K562 (cell line): ENCODE measurements around the gene KHNYN. TPM values are rescaled to one million over a fixed set of nuclear protein-coding genes. Genes with fewer than 3 reads are reported as not detected.

Experiments
- ATAC-seq: fragments of 200-7000 bp; cut with Tn5 transposase; 3 replicates; pipeline ENCODE4 v1.9.1; 2020; ENCODE audit warnings: moderate library complexity
- BruUV-seq: library from RNA; stranded (reverse); fragments of 400-500 nt; replicated peaks from 2 replicates; lab custom pipeline; 2021; lab: Mats Ljungman, UMichigan
- CTCF ChIA-PET: fragments of 300-600 bp; formaldehyde crosslinking; extraction: SDS; loops from one replicate; lab custom pipeline; 2021; ENCODE audit warnings: low intra/inter-chr PET ratio; lab: Yijun Ruan, JAX
- POLR2A ChIA-PET: fragments of 300-600, 350-650 bp; sonication (Branson Sonifier 250); formaldehyde crosslinking; extraction: SDS; loops from one replicate; lab custom pipeline; 2021; ENCODE audit warnings: antibody characterized with exemption, inconsistent platforms; lab: Yijun Ruan, JAX
- DNase-seq, 4 experiments: peaks; one replicate each; pipeline versions ENCODE4 v3.0.0 to v3.0.0-alpha.2; 2011 to 2018; ENCODE audit warnings: low spot score in 3 of 4, mixed read lengths in 3 of 4; ENCODE audit errors: extremely low read depth in 1 of 4
- FAIRE-seq: peaks from 2 replicates; lab custom pipeline; 2011; peaks lifted over from hg19 to GRCh38; lab: Jason Lieb, UNC
- H2AFZ ChIP-seq: 2 replicates; pipeline ENCODE4 v1.6.0; 2011; ENCODE audit warnings: low read depth, low read length, control low read depth, inconsistent platforms
- H3K27ac ChIP-seq: fragments of 200-600 bp; 3 replicates; pipeline ENCODE4 v1.8.0; 2011; ENCODE audit warnings: low read depth, mild to moderate bottlenecking, control low read depth, inconsistent platforms, low read length, moderate library complexity, mixed read lengths; ENCODE audit errors: extremely low read depth
- H3K27me3 ChIP-seq, 2 experiments: fragments of 300-600 bp in 1 of 2; 2 replicates in 1 of 2; 3 replicates in 1 of 2; pipeline versions ENCODE4 v1.6.0 to v1.8.0; 2011; ENCODE audit warnings: inconsistent platforms in 2 of 2, low read length in 2 of 2, mild to moderate bottlenecking in 1 of 2, mixed read lengths in 1 of 2, moderate library complexity in 1 of 2; ENCODE audit not compliant: control insufficient read depth in 2 of 2, insufficient read depth in 2 of 2
- H3K36me3 ChIP-seq: fragments of 300-600 bp; 3 replicates; pipeline ENCODE4 v1.8.0; 2011; ENCODE audit warnings: mild to moderate bottlenecking, low read length, inconsistent platforms; ENCODE audit not compliant: control insufficient read depth, insufficient read depth
- H3K4me1 ChIP-seq, 2 experiments: fragments of 200-600 bp in 1 of 2; replicated peaks in 1 of 2; 2 replicates in 1 of 2; 3 replicates in 1 of 2; pipeline versions ENCODE4 v1.5.1 to v1.8.0; 2011; ENCODE audit warnings: inconsistent platforms in 2 of 2, low read length in 2 of 2, mild to moderate bottlenecking in 1 of 2, mixed read lengths in 1 of 2, moderate library complexity in 1 of 2; ENCODE audit not compliant: control insufficient read depth in 2 of 2, insufficient read depth in 2 of 2
- H3K4me2 ChIP-seq: 2 replicates; pipeline ENCODE4 v1.6.1; 2011; ENCODE audit warnings: low read length, control low read depth, inconsistent platforms, mixed read lengths; ENCODE audit not compliant: insufficient read depth
- H3K4me3 ChIP-seq: fragments of 200-600 bp; sonication (generic), shearing (Covaris generic); 2 replicates; pipeline ENCODE4 v1.5.1; 2016; ENCODE audit warnings: control low read depth, inconsistent platforms
- H3K79me2 ChIP-seq: fragments of 200-600 bp; 3 replicates; pipeline ENCODE4 v1.8.0; 2011; ENCODE audit warnings: low read length, inconsistent platforms; ENCODE audit not compliant: control insufficient read depth, insufficient read depth
- H3K9ac ChIP-seq, 2 experiments: 2 replicates each; pipeline versions ENCODE4 v1.6.0 to v1.6.1; 2011; ENCODE audit warnings: low read depth in 2 of 2, low read length in 2 of 2, control low read depth in 1 of 2, inconsistent platforms in 1 of 2, mild to moderate bottlenecking in 1 of 2, mixed read lengths in 1 of 2; ENCODE audit not compliant: insufficient read depth in 1 of 2
- H3K9me1 ChIP-seq: one replicate; pipeline ENCODE4 v1.6.0; 2011; ENCODE audit warnings: inconsistent platforms, mild to moderate bottlenecking, low read length, moderate library complexity; ENCODE audit not compliant: control insufficient read depth, insufficient read depth
- H3K9me3 ChIP-seq: replicated peaks from 2 replicates; pipeline ENCODE4 v1.5.1; 2011; ENCODE audit warnings: low read depth, low read length, inconsistent platforms; ENCODE audit not compliant: control insufficient read depth, insufficient read depth
- H4K20me1 ChIP-seq: replicated peaks from 2 replicates; pipeline ENCODE4 v1.6.1; 2011; ENCODE audit warnings: low read length, inconsistent platforms, mixed read lengths; ENCODE audit not compliant: control insufficient read depth, insufficient read depth
- C11orf30 ChIP-seq: fragments of 450-650 bp; IDR thresholded peaks from 2 replicates; pipeline ENCODE4 v1.6.1; 2016; ENCODE audit warnings: low read depth, mild to moderate bottlenecking
- CAMTA2 ChIP-seq: fragments of 250-450 bp; sonication (Bioruptor Pico); conservative IDR thresholded peaks from 2 replicates; pipeline ENCODE4 v1.5.1; 2022
- FOXA1 ChIP-seq: fragments of 450-650 bp; IDR thresholded peaks from 2 replicates; pipeline ENCODE4 v1.6.1; 2016; ENCODE audit warnings: mild to moderate bottlenecking, borderline replicate concordance
- HEY1 ChIP-seq: fragments of 250-450 bp; sonication (Bioruptor Pico); IDR thresholded peaks from 2 replicates; pipeline ENCODE4 v1.5.0; 2020; ENCODE audit warnings: mild to moderate bottlenecking, moderate library complexity, borderline replicate concordance
- MAFK ChIP-seq: IDR thresholded peaks from 2 replicates; pipeline ENCODE4 v1.6.1; 2011; ENCODE audit warnings: low read length, improper control_type of control experiment
- PCBP2 ChIP-seq: fragments of 200-400 bp; formaldehyde crosslinking; IDR thresholded peaks from 2 replicates; pipeline ENCODE4 v1.6.1; 2018; ENCODE audit warnings: low read length, low read depth, mild to moderate bottlenecking, moderate library complexity; ENCODE audit not compliant: poor library complexity, severe bottlenecking
- SPI1 ChIP-seq: IDR thresholded peaks from 2 replicates; pipeline ENCODE4 v1.6.1; 2011; ENCODE audit warnings: low read depth, low read length, control low read depth, borderline replicate concordance
- WHSC1 ChIP-seq: IDR thresholded peaks from one replicate; pipeline ENCODE4 v1.6.1; 2012; ENCODE audit warnings: low read length, control low read depth, inconsistent platforms
- ZNF263 ChIP-seq: sonication (generic); formaldehyde crosslinking; IDR thresholded peaks from 2 replicates; pipeline ENCODE4 v1.8.0; 2022; ENCODE audit warnings: mild to moderate bottlenecking, missing genetic modification reagents, borderline replicate concordance
- ZNF316 ChIP-seq: fragments of 450-650 bp; IDR thresholded peaks from 2 replicates; pipeline ENCODE4 v1.6.1; 2016
- ZNF766 ChIP-seq: fragments of 200-800 bp; sonication (Bioruptor generic); conservative IDR thresholded peaks from 2 replicates; pipeline ENCODE4 v1.6.1; 2016; ENCODE audit warnings: missing genetic modification characterization, missing compliant biosample characterization
- ZNF830 ChIP-seq: fragments of 250-450 bp; sonication (Bioruptor Pico); IDR thresholded peaks from 2 replicates; pipeline ENCODE4 v1.5.0; 2021; ENCODE audit warnings: mild to moderate bottlenecking
- WGBS: fragments of 100-300 bp; shearing (Covaris generic); methylation state at CpG from one replicate; pipeline ENCODE4 v1.1.6; 2016; ENCODE audit warnings: low coverage, mixed read lengths; ENCODE audit not compliant: insufficient coverage; ENCODE audit errors: missing lambda C conversion rate; 5-methylcytosine and 5-hydroxymethylcytosine counted together
- in situ Hi-C: fragments of 300-500 bp; cut with MboI; formaldehyde crosslinking; loops from 4 replicates; pipeline ENCODE4 v1.15.0; 2018; ENCODE audit warnings: inconsistent platforms, mixed read lengths
- intact Hi-C: fragments of 100-400 bp; cut with micrococcal nuclease; formaldehyde crosslinking; loops from 2 replicates; pipeline ENCODE4 v1.14.2; 2022
- polyA plus RNA-seq, 8 experiments: library from polyadenylated mRNA; depleted of rRNA in 4 of 8; stranded (reverse) in 5 of 8; unstranded in 3 of 8; fragments of >200 nt; fragmentation: Nextera tagmentation in 2 of 8; fragmentation: Illumina TruSeq in 1 of 8; extraction: Ambion mirVana in 2 of 8; extraction: Trizol in 1 of 8; gene quantifications; 2 replicates each; pipeline versions ENCODE4 v1.2.1 to v1.2.3, GENCODE V29; 2011 to 2014; ENCODE audit warnings: inconsistent platforms in 1 of 8, missing spikeins in 1 of 8
- total RNA-seq, 7 experiments: library from RNA; depleted of rRNA in 6 of 7; stranded (reverse); fragments of >200 nt in 6 of 7; fragmentation: Illumina TruSeq in 2 of 7; extraction: Trizol in 2 of 7; gene quantifications; 2 replicates each; pipeline versions ENCODE4 v1.2.1 to v1.2.3, GENCODE V29; 2011 to 2021; ENCODE audit warnings: low replicate concordance in 1 of 7

Gene KHNYN
- total and polyA plus RNA-seq, 9 of the 15 experiments (the other 6 are each of a cell fraction or from before 2014, with no cell fraction given) = 0.76 to 26.0 (median 14.1) TPM

- FAIRE-seq (no peak), DNase-seq (no peak)
- no peaks in the 10 kb centered on the region for H3K9me3 ChIP-seq
- H3K4me3 ChIP-seq = no peak overlapping the region
- H3K9me1 ChIP-seq = no peaks in the 10 kb centered on the region
- POLR2A ChIA-PET = no interaction called here
- intact Hi-C loops = no loop called here
- BruUV-seq = no TSS peak
- H3K36me3 ChIP-seq = no peaks in the 10 kb centered on the region; the same call in 2 of the 3 replicates
- H3K4me1 ChIP-seq = peaks cover 3 to 12% of the 10 kb centered on the region in 2 experiments; a peak in 4 of 5 replicates
- TF ChIP-seq ZNF263 = no peak
- TF ChIP-seq, all 486 proteins: peak for 0
- Histone ChIP-seq H3K79me2 (no peaks in the 10 kb centered on the region), H3K9ac (no peak overlapping the region), H4K20me1 (no peaks in the 10 kb centered on the region), H3K27ac (no peak overlapping the region), H2AFZ (no peak overlapping the region), H3K4me2 (no peak overlapping the region), H3K27me3 (no peaks in the 10 kb centered on the region)
- in situ Hi-C loops = no loop called here
- CTCF ChIA-PET = no interaction called here
- no peak for ATAC-seq
- 16% methylated on average over 3 of the region's 3 CpGs for WGBS
Measured at GRCh38 chr14:24394275-24394674, 35.5 kb upstream of the KHNYN start.

DNA sequence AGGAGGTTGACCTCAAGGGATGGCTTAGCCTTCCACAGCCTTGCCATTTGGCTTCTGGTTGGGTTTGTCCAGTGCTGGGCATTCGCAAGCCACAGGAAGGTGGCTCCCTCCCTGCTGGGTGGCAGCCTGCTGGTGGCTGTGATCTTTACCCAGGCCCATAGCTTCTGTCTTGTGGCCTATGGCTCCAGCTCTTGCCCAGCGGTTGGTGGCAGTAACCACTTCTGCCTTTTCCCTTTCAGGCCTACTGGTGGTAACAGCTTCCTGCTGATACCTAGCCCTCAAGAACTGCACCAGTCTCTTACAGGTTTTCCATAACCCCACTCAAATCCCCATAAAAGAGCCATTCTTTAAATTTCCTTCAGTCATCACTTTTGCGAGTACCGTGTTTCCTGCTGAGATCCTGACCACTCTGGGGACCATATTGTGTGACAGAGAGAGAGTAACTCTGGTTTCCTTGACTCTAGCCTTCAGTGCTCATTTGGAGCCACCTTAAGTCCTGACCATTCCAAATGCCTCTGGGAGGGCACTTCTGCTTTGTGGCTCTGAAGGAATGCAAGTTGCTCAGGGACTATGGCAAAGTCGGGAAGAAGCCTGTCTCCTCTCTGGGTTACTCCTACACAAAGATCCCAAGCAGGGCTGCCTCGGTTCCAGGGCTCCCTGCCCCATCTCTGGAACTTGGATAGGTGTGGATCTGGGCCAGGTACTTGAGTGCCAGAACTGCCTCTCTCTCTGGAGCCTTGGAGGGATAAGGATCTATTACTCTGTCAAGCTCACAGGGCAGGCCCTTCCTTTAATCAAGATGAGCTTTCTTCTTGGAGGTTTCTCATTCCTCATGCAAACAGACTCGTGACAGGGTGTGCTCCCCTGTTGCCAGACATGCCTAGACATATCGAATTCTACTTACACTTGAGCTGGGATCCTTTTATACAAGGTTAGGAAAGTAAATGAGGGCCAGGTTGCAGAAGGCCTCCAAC is 33.9 kb upstream of the KHNYN start:
- Histone ChIP-seq H3K79me2 (no peaks in the 10 kb centered on the region), H3K27me3 (no peaks in the 10 kb centered on the region), H3K36me3 (no peaks in the 10 kb centered on the region; the same call in 2 of the 3 replicates), H3K4me3 (no peak overlapping the region), H3K27ac (no peak overlapping the region), H3K4me1 (peaks cover 0 to 15% of the 10 kb centered on the region in 2 experiments; a peak in 4 of 5 replicates), H3K9ac (no peak overlapping the region), H3K4me2 (no peak overlapping the region), H3K9me3 (no peaks in the 10 kb centered on the region), H3K9me1 (no peaks in the 10 kb centered on the region), H4K20me1 (no peaks in the 10 kb centered on the region), H2AFZ (no peak overlapping the region)
- FAIRE-seq (no peak), ATAC-seq (no peak)
- ChIA-PET CTCF (no interaction called here), POLR2A (interaction anchor here (0.8 to 1.6 kb wide), 3 partner anchors 12 to 15 kb away, joined by 3 to 4 read pairs (median 3); no protein-coding TSS in a partner anchor)
- no TSS peak for BruUV-seq
- WGBS = 41% methylated on average over 8 of the region's 8 CpGs
- in situ Hi-C loops = no loop called here
- intact Hi-C loops = no loop called here
- peak; percentile 68 for TF ChIP-seq ZNF316
- TF ChIP-seq SPI1 = peak; percentile 32; the same call in 1 of the 2 replicates
- no peak for TF ChIP-seq HEY1 (CRISPR knock-in tag)
- peak; percentile 36; the same call in 1 of the 2 replicates for TF ChIP-seq C11orf30
- no peak for TF ChIP-seq PCBP2
- no peak for TF ChIP-seq FOXA1
- TF ChIP-seq MAFK = no peak
- TF ChIP-seq CAMTA2 (CRISPR knock-in tag) = no peak
- TF ChIP-seq ZNF830 (CRISPR knock-in tag) = no peak
- TF ChIP-seq WHSC1 = no peak
- TF ChIP-seq ZNF766 (CRISPR knock-in tag) = peak; percentile 99
- TF ChIP-seq, all 486 proteins: peak for 4
- no peak for DNase-seq
